ENCODE results near the gene MICAL1.

Gene MICAL1

GRCh38 chr6:109490713-109491112 is 35.1 kb upstream of the MICAL1 start:
- H3K4me3 ChIP-seq (replicated peaks; ENCODE audit: insufficient read depth, low read length): no peak overlapping the region
- TF ChIP-seq GABPA (IDR thresholded peaks at IDR 0.05; ENCODE audit: low read depth) (no peak), POLR2AphosphoS5 (IDR thresholded peaks at IDR 0.05; ENCODE audit: low read depth) (no peak), REST (IDR thresholded peaks at IDR 0.05; ENCODE audit: insufficient replicate concordance, low read depth) (no peak), SPI1 (IDR thresholded peaks at IDR 0.05; ENCODE audit: borderline replicate concordance, low read depth) (no peak)
- TF ChIP-seq, protein P1, sequence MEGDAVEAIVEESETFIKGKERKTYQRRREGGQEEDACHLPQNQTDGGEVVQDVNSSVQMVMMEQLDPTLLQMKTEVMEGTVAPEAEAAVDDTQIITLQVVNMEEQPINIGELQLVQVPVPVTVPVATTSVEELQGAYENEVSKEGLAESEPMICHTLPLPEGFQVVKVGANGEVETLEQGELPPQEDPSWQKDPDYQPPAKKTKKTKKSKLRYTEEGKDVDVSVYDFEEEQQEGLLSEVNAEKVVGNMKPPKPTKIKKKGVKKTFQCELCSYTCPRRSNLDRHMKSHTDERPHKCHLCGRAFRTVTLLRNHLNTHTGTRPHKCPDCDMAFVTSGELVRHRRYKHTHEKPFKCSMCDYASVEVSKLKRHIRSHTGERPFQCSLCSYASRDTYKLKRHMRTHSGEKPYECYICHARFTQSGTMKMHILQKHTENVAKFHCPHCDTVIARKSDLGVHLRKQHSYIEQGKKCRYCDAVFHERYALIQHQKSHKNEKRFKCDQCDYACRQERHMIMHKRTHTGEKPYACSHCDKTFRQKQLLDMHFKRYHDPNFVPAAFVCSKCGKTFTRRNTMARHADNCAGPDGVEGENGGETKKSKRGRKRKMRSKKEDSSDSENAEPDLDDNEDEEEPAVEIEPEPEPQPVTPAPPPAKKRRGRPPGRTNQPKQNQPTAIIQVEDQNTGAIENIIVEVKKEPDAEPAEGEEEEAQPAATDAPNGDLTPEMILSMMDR (IDR thresholded peaks at IDR 0.05; ENCODE audit: insufficient read depth, low read length): no peak
- no peak overlapping the region for H3K27ac ChIP-seq (replicated peaks)
- no peak for DNase-seq (ENCODE audit: low read depth in 1 of 2, low spot score in 1 of 2)
- H3K27me3 ChIP-seq (ENCODE audit: insufficient read depth, poor library complexity, severe bottlenecking): no peaks in the 10 kb centered on the region

- no peak for TF ChIP-seq REST (IDR thresholded peaks at IDR 0.05; ENCODE audit: insufficient replicate concordance, low read depth)
- TF ChIP-seq, protein P1 (IDR thresholded peaks at IDR 0.05; ENCODE audit: insufficient read depth, low read length): no peak
- TF ChIP-seq GABPA (IDR thresholded peaks at IDR 0.05; ENCODE audit: low read depth): no peak
- TF ChIP-seq SPI1 (IDR thresholded peaks at IDR 0.05; ENCODE audit: borderline replicate concordance, low read depth): no peak
- no peak for TF ChIP-seq POLR2AphosphoS5 (IDR thresholded peaks at IDR 0.05; ENCODE audit: low read depth)
- Histone ChIP-seq H3K27me3 (ENCODE audit: insufficient read depth, poor library complexity, severe bottlenecking) (no peaks in the 10 kb centered on the region), H3K27ac (replicated peaks) (no peak overlapping the region), H3K4me3 (replicated peaks; ENCODE audit: insufficient read depth, low read length) (no peak overlapping the region)
- DNase-seq (ENCODE audit: low read depth in 1 of 2, low spot score in 1 of 2): no peak
Observed at GRCh38 chr6:109488001-109488400, 32.4 kb upstream of the MICAL1 start.

DNA sequence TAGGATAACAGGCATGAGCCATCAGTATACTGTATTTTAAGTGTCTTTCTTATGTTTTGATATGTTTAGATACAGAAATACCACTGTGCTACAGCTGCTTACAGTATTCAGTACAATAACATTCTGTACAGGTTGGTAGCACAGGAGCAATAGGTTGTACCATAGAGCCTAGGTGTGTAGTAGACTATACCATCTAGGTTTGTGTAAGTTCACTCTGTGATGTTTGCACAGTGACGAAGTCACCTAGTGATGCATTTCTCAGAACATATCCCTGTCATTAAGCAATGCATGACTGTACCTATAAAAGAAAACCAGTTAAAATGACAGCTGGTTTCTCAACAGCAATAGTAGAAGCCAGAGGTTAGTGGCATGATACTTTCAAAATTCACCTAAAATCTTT is 30.5 kb upstream of the MICAL1 start:
- TF ChIP-seq, protein P1 (IDR thresholded peaks at IDR 0.05; ENCODE audit: insufficient read depth, low read length): no peak
- TF ChIP-seq REST (IDR thresholded peaks at IDR 0.05; ENCODE audit: insufficient replicate concordance, low read depth) (no peak), GABPA (IDR thresholded peaks at IDR 0.05; ENCODE audit: low read depth) (no peak), POLR2AphosphoS5 (IDR thresholded peaks at IDR 0.05; ENCODE audit: low read depth) (no peak), SPI1 (IDR thresholded peaks at IDR 0.05; ENCODE audit: borderline replicate concordance, low read depth) (no peak)
- DNase-seq (ENCODE audit: low read depth in 1 of 2, low spot score in 1 of 2): no peak
- no peak overlapping the region for H3K27ac ChIP-seq (replicated peaks)
- H3K4me3 ChIP-seq (replicated peaks; ENCODE audit: insufficient read depth, low read length): no peak overlapping the region
- no peaks in the 10 kb centered on the region for H3K27me3 ChIP-seq (ENCODE audit: insufficient read depth, poor library complexity, severe bottlenecking)
